ENCODE measurements around the gene BAHD1. TPM values are rescaled to one million over a fixed set of nuclear protein-coding genes. Genes with fewer than 3 reads are reported as not detected.

The BAHD1 gene
- total and polyA plus RNA-seq, 2 donors (not counting 1 experiment from before 2014, with no cell fraction given) = 15.0 to 34.7 TPM

GRCh38 chr15:40441565-40442531 is 1.1 kb downstream of the BAHD1 start:
- H3K4me1 ChIP-seq (ENCODE audit: control insufficient read depth in 2 of 2, insufficient read depth in 2 of 2, low read length in 2 of 2) = peaks cover 28 to 35% of the 10 kb centered on the region in 2 donors
- H4K20me1 ChIP-seq (ENCODE audit: control insufficient read depth, insufficient read depth, low read length, poor library complexity, severe bottlenecking) = peaks cover 53% of the 10 kb centered on the region
- H3K79me2 ChIP-seq (ENCODE audit: control insufficient read depth, insufficient read depth, low read length) = peaks cover 53% of the 10 kb centered on the region
- H3K27ac Mint-ChIP-seq = peak overlapping the region; percentile 73
- ChIA-PET POLR2A (interaction anchor here (0.6 kb wide), 1 partner anchor 1496 kb away, joined by 5 read pairs; no protein-coding TSS in a partner anchor), CTCF (interaction anchor here (1.0 to 1.4 kb wide), 4 partner anchors 8 to 253 kb away, joined by 3 to 4 read pairs (median 4); no protein-coding TSS in a partner anchor)
- H3K4me3 ChIP-seq (ENCODE audit: control extremely low read depth in 1 of 5, extremely low read depth in 1 of 5, insufficient read depth in 1 of 5, low read depth in 2 of 5, low read length in 4 of 5) = peak overlapping the region; percentile 15 to 72 (median 59)
- no peaks in the 10 kb centered on the region for H3K9me3 Mint-ChIP-seq (ENCODE audit: insufficient read depth)
- peak overlapping the region; percentile 73 for H3K9ac ChIP-seq (ENCODE audit: low read length)
- DNase-seq = peak; percentile 46
- peak overlapping the region; percentile 99 for H3K4me2 ChIP-seq (replicated peaks; ENCODE audit: low read depth, low read length, poor library complexity, severe bottlenecking)
- H3K4me1 Mint-ChIP-seq = peaks cover 54% of the 10 kb centered on the region
- peaks cover 0 to 4% of the 10 kb centered on the region in 2 experiments for H3K36me3 ChIP-seq (replicated peaks in 1 of 2; ENCODE audit: control extremely low read depth in 1 of 2, control insufficient read depth in 1 of 2, extremely low read depth in 1 of 2, insufficient read depth in 2 of 2, low read length in 1 of 2)
- TF ChIP-seq CTCF (IDR thresholded peaks at IDR 0.05) (peak; percentile 22), EZH2 (IDR thresholded peaks at IDR 0.05; ENCODE audit: borderline replicate concordance, insufficient read depth, low read depth, low read length, poor library complexity, severe bottlenecking) (no peak)
- peaks cover 22% of the 10 kb centered on the region for H3K27me3 Mint-ChIP-seq
- peak overlapping the region; percentile 62 for H2AFZ ChIP-seq (ENCODE audit: insufficient read depth, low read depth, low read length, poor library complexity, severe bottlenecking)
- under 1% methylated on average over 107 of the region's 119 CpGs for WGBS (ENCODE audit: insufficient coverage)
- H3K27ac ChIP-seq (ENCODE audit: low read length in 2 of 2) = peak overlapping the region in 1 of 2 donors; percentile 48
- intact Hi-C loops (cut with micrococcal nuclease) = loop anchor here (5.0 kb wide), 4 partner anchors 35 to 150 kb away; partner anchors contain the start of genes CCDC32, IVD, KNL1 and RPUSD2
- H3K9me3 ChIP-seq (ENCODE audit: control extremely low read depth in 1 of 3, control insufficient read depth in 2 of 3, insufficient read depth in 1 of 3, low read length in 2 of 3) = no peaks in the 10 kb centered on the region
- peak; percentile 2 for ATAC-seq (ENCODE audit: low read depth)
- peaks cover 0 to 26% (median 8%) of the 10 kb centered on the region in 4 experiments for H3K27me3 ChIP-seq (replicated peaks in 1 of 4; ENCODE audit: control extremely low read depth in 1 of 4, control insufficient read depth in 3 of 4, insufficient read depth in 4 of 4, low read length in 3 of 4)
- H3K4me3 Mint-ChIP-seq = peak overlapping the region; percentile 90

Data from B cell (primary cell).